ENCODE results near the gene GNB4. TPM values are rescaled to one million over a fixed set of nuclear protein-coding genes. Genes with fewer than 3 reads are reported as not detected.

GNB4 gene
- total RNA-seq, 8 experiments from 2014 or later: 5.4 to 55.4 (median 12.8) TPM

- 40 to 100% (median 63%) methylated on average over 1 of the region's 1 CpG; no CpG with 5 or more reads in 6 of the 10 experiments for WGBS, 10 experiments
- no peak for ATAC-seq (replicated peaks in 6 of 8)
These were observed 3.6 kb upstream of the GNB4 start for GRCh38 chr3:179454887-179455286.

GRCh38 chr3:179453967-179454366 lies 2.7 kb upstream of the GNB4 start:
- 33 to 100% (median 44%) methylated on average over 1 to 3 of the region's 3 CpGs; no CpG with 5 or more reads in 1 of the 10 experiments for WGBS, 10 experiments
- no peak overlapping the region for H3K27ac ChIP-seq
- in situ Hi-C loops (cut with MboI; ENCODE audit: low pct_unique_long_range_greater_than_20kb in 2 of 9, low sequenced_read_pairs in 9 of 9, unreplicated experiment in 9 of 9): no loop called here
- no peak overlapping the region for H3K4me3 ChIP-seq
- peaks cover 4 to 7% of the 10 kb centered on the region in 2 donors for H3K4me1 ChIP-seq (replicated peaks in 1 of 2)
- no peak for ATAC-seq (replicated peaks in 6 of 8)

More at GRCh38 chr3:179454887-179455286, 3.6 kb upstream of the GNB4 start:
- Histone ChIP-seq H3K4me3 (no peak overlapping the region), H3K27ac (no peak overlapping the region), H3K4me1 (replicated peaks in 1 of 2) (peaks cover 3 to 4% of the 10 kb centered on the region in 2 donors)
- in situ Hi-C loops (cut with MboI; ENCODE audit: low pct_unique_long_range_greater_than_20kb in 2 of 9, low sequenced_read_pairs in 9 of 9, unreplicated experiment in 9 of 9): no loop called here

- H3K27ac ChIP-seq: no peak overlapping the region
- no peak for ATAC-seq (replicated peaks in 6 of 8)
- WGBS, 10 experiments: 48 to 100% (median 85%) methylated on average over 2 to 7 of the region's 8 CpGs
- in situ Hi-C loops (cut with MboI; ENCODE audit: low pct_unique_long_range_greater_than_20kb in 2 of 9, low sequenced_read_pairs in 9 of 9, unreplicated experiment in 9 of 9): no loop called here
- peaks cover 4 to 7% of the 10 kb centered on the region in 2 donors for H3K4me1 ChIP-seq (replicated peaks in 1 of 2)
- H3K4me3 ChIP-seq: no peak overlapping the region
These were observed 1.6 kb upstream of the GNB4 start for GRCh38 chr3:179452872-179453271.

GRCh38 chr3:179452176-179452564 lies 900 bp upstream of the GNB4 start:
- peaks cover 4 to 7% of the 10 kb centered on the region in 2 donors for H3K4me1 ChIP-seq (replicated peaks in 1 of 2)
- ATAC-seq (replicated peaks in 6 of 8): peak in 4 of 8 experiments; percentile 12 to 28 (median 18)
- peak overlapping the region; percentile 50 to 93 (median 87) for H3K4me3 ChIP-seq
- in situ Hi-C loops (cut with MboI; ENCODE audit: low pct_unique_long_range_greater_than_20kb in 2 of 9, low sequenced_read_pairs in 9 of 9, unreplicated experiment in 9 of 9): no loop called here
- peak overlapping the region in 1 of 2 donors; percentile 94 for H3K27ac ChIP-seq
- WGBS, 10 experiments: 0 to 50% (median 12%) methylated on average over 1 to 6 of the region's 6 CpGs; no CpG with 5 or more reads in 1 of the 10 experiments

GRCh38 chr3:179450901-179451264 lies 387 bp downstream of the GNB4 start:
- in situ Hi-C loops (cut with MboI; ENCODE audit: low pct_unique_long_range_greater_than_20kb in 2 of 9, low sequenced_read_pairs in 9 of 9, unreplicated experiment in 9 of 9): no loop called here
- 0% methylated on average over 1 to 7 of the region's 43 CpGs; no CpG with 5 or more reads in 6 of the 10 experiments for WGBS, 10 experiments
- peak; percentile 62 to 78 (median 74) for ATAC-seq (replicated peaks in 6 of 8)
- H3K27ac ChIP-seq: peak overlapping the region; percentile 33 to 94
- peak overlapping the region; percentile 50 to 93 (median 87) for H3K4me3 ChIP-seq
- peaks cover 4 to 7% of the 10 kb centered on the region in 2 donors for H3K4me1 ChIP-seq (replicated peaks in 1 of 2)

DNA sequence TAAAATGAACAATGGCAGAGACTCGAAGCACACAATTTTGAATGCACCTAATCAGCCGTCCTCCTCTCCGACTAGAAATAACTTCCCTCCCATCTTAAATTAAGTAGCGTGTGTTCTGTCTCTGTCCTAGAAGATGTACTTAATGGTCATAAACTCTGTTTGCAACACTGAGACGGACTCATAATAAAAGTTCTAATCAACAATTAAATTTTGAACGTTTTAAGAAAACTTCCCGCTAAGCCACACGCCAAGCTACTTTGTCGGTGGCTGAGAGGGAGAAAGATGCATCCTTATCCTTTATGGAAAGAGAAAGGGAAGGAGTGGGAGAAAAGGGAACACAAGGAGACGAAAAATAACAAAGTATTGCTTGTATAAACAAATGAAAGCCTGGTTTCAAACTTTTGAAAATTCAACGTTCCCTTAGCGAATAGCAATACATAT lies 989 bp downstream of the GNB4 start:
- 0 to 10% (median 1%) methylated on average over 3 to 12 of the region's 12 CpGs for WGBS, 10 experiments
- Histone ChIP-seq H3K4me1 (replicated peaks in 1 of 2) (peaks cover 4 to 7% of the 10 kb centered on the region in 2 donors), H3K4me3 (peak overlapping the region; percentile 50 to 93 (median 87)), H3K27ac (no peak overlapping the region)
- no peak for ATAC-seq (replicated peaks in 6 of 8)
- in situ Hi-C loops (cut with MboI; ENCODE audit: low pct_unique_long_range_greater_than_20kb in 2 of 9, low sequenced_read_pairs in 9 of 9, unreplicated experiment in 9 of 9): no loop called here

GRCh38 chr3:179449636-179450035 lies 1.6 kb downstream of the GNB4 start:
- 6 to 80% (median 46%) methylated on average over 1 to 2 of the region's 2 CpGs; no CpG with 5 or more reads in 1 of the 10 experiments for WGBS, 10 experiments
- in situ Hi-C loops (cut with MboI; ENCODE audit: low pct_unique_long_range_greater_than_20kb in 2 of 9, low sequenced_read_pairs in 9 of 9, unreplicated experiment in 9 of 9): loop anchor here in 2 of 9 experiments (25.0 kb wide), 2 partner anchors 88 to 113 kb away; partner anchors contain the start of gene ACTL6A (in 1 of the 2)
- peak overlapping the region in 3 of 5 donors; percentile 50 to 90 (median 87) for H3K4me3 ChIP-seq
- H3K4me1 ChIP-seq (replicated peaks in 1 of 2): peaks cover 4 to 7% of the 10 kb centered on the region in 2 donors
- no peak for ATAC-seq (replicated peaks in 6 of 8)
- H3K27ac ChIP-seq: no peak overlapping the region

GRCh38 chr3:179447251-179447650 lies 4.0 kb downstream of the GNB4 start:
- H3K4me1 ChIP-seq (replicated peaks in 1 of 2): peaks cover 2 to 5% of the 10 kb centered on the region in 2 donors
- H3K4me3 ChIP-seq: no peak overlapping the region
- H3K27ac ChIP-seq: no peak overlapping the region
- in situ Hi-C loops (cut with MboI; ENCODE audit: low pct_unique_long_range_greater_than_20kb in 2 of 9, low sequenced_read_pairs in 9 of 9, unreplicated experiment in 9 of 9): loop anchor here in 2 of 9 experiments (25.0 kb wide), 2 partner anchors 90 to 115 kb away; partner anchors contain the start of gene ACTL6A (in 1 of the 2)
- 56 to 100% (median 81%) methylated on average over 1 to 5 of the region's 6 CpGs; no CpG with 5 or more reads in 1 of the 10 experiments for WGBS, 10 experiments
- ATAC-seq (replicated peaks in 6 of 8): no peak

DNA sequence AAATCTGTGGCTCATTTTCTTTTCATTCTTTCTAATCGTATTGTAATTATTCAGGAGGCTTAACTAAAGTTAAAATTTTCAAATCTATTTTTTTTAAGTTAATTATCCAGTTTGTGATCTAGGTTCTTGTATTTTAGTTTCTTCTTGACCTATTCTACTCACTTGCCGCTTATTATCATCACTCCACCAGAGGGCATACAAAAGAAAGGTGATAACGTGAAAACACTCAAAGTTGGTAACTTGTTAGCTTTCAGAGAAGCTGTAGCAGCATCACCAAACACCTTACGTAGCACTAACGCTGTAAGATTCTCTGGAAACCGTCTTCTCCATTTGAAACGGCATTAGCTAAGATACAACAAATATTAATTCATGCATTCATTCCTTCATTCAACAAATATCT lies 4.8 kb downstream of the GNB4 start:
- H3K4me3 ChIP-seq: no peak overlapping the region
- in situ Hi-C loops (cut with MboI; ENCODE audit: low pct_unique_long_range_greater_than_20kb in 2 of 9, low sequenced_read_pairs in 9 of 9, unreplicated experiment in 9 of 9): loop anchor here in 2 of 9 experiments (25.0 kb wide), 2 partner anchors 91 to 116 kb away; partner anchors contain the start of gene ACTL6A (in 1 of the 2)
- no peak for ATAC-seq (replicated peaks in 6 of 8)
- H3K27ac ChIP-seq: no peak overlapping the region
- 43 to 81% (median 67%) methylated on average over 1 to 7 of the region's 7 CpGs for WGBS, 10 experiments
- peaks cover 0 to 4% of the 10 kb centered on the region in 2 donors for H3K4me1 ChIP-seq (replicated peaks in 1 of 2)

DNA sequence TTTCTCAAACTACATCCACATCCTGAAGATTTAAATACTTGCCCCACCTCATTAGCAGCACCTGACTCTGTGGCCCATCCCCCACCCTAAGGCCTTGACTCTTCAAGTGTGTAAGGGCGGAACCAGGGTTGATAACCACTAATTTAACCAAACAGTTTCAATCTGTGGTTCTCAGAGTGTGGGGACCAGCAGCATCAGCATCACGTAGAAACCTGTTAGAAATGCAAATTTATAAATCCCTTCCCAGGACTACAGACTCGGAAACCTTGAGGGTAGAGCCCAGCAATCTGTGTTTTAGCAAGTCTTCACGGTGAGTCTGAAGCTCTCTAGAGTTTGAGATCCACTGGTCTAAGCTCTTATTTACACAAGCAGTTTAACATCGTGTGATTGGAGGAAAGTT lies 12.4 kb downstream of the GNB4 start:
- Histone ChIP-seq H3K4me3 (no peak overlapping the region), H3K27ac (no peak overlapping the region), H3K4me1 (replicated peaks in 1 of 2) (no peaks in the 10 kb centered on the region)
- in situ Hi-C loops (cut with MboI; ENCODE audit: low pct_unique_long_range_greater_than_20kb in 2 of 9, low sequenced_read_pairs in 9 of 9, unreplicated experiment in 9 of 9): loop anchor here in 3 of 9 experiments (10.0 to 25.0 kb wide), 3 partner anchors 98 to 123 kb away; partner anchors contain the start of gene ACTL6A (in 1 of the 3)
- ATAC-seq (replicated peaks in 6 of 8): no peak
- WGBS, 10 experiments: 0 to 100% (median 65%) methylated on average over 1 to 5 of the region's 5 CpGs; no CpG with 5 or more reads in 2 of the 10 experiments

DNA sequence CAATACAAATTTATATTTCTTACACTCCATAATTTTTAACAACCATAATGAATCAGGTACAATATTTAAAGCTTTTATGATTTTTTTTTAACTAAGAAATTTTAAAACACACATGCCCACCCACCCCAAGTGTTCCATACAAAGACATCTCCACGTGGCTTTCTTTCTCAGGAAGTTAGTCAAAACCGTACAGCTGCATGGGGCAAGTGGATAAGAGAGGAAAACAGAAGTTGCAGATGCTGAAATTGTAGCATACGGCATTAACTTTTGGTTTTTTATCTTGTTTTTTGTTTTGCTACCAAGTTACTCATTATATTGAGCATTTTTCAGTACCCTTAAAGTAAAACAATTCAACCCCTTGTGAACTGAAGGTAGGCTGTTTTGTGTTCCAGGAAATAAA lies 14.8 kb downstream of the GNB4 start:
- H3K27ac ChIP-seq: no peak overlapping the region
- 29 to 100% (median 82%) methylated on average over 1 to 3 of the region's 3 CpGs for WGBS, 10 experiments
- no peak overlapping the region for H3K4me3 ChIP-seq
- peaks cover 0 to 7% of the 10 kb centered on the region in 2 donors for H3K4me1 ChIP-seq (replicated peaks in 1 of 2)
- ATAC-seq (replicated peaks in 6 of 8): no peak
- in situ Hi-C loops (cut with MboI; ENCODE audit: low pct_unique_long_range_greater_than_20kb in 2 of 9, low sequenced_read_pairs in 9 of 9, unreplicated experiment in 9 of 9): loop anchor here in 3 of 9 experiments (10.0 to 25.0 kb wide), 3 partner anchors 101 to 126 kb away; partner anchors contain the start of gene ACTL6A (in 1 of the 3)

GRCh38 chr3:179432451-179432850 lies 18.8 kb downstream of the GNB4 start:
- no peak overlapping the region for H3K27ac ChIP-seq
- H3K4me1 ChIP-seq (replicated peaks in 1 of 2): peaks cover 0 to 7% of the 10 kb centered on the region in 2 donors
- no peak for ATAC-seq (replicated peaks in 6 of 8)
- WGBS, 10 experiments: 67 to 100% (median 75%) methylated on average over 1 of the region's 1 CpG; no CpG with 5 or more reads in 3 of the 10 experiments
- no peak overlapping the region for H3K4me3 ChIP-seq
- in situ Hi-C loops (cut with MboI; ENCODE audit: low pct_unique_long_range_greater_than_20kb in 2 of 9, low sequenced_read_pairs in 9 of 9, unreplicated experiment in 9 of 9): loop anchor here in 3 of 9 experiments (10.0 to 25.0 kb wide), 3 partner anchors 105 to 130 kb away; partner anchors contain the start of gene ACTL6A (in 1 of the 3)

- H3K4me3 ChIP-seq: no peak overlapping the region
- H3K27ac ChIP-seq: no peak overlapping the region
- peaks cover 0 to 7% of the 10 kb centered on the region in 2 donors for H3K4me1 ChIP-seq (replicated peaks in 1 of 2)
- in situ Hi-C loops (cut with MboI; ENCODE audit: low pct_unique_long_range_greater_than_20kb in 2 of 9, low sequenced_read_pairs in 9 of 9, unreplicated experiment in 9 of 9): loop anchor here in 3 of 9 experiments (10.0 to 25.0 kb wide), 3 partner anchors 105 to 130 kb away; partner anchors contain the start of gene ACTL6A (in 1 of the 3)
- peak in 1 of 8 experiments; percentile 87 for ATAC-seq (replicated peaks in 6 of 8)
- WGBS, 10 experiments: 33 to 100% (median 86%) methylated on average over 1 to 3 of the region's 3 CpGs; no CpG with 5 or more reads in 1 of the 10 experiments
These were observed 19.2 kb downstream of the GNB4 start for GRCh38 chr3:179432021-179432420.

Measured in motor neuron (in vitro differentiated cells).